ENCODE data around the gene ZFAND4. TPM values are rescaled to one million over a fixed set of nuclear protein-coding genes. Genes with fewer than 3 reads are reported as not detected.
"Not testable (repeated sequence)": the region's sequence is repeated elsewhere in the genome, so short reads cannot be mapped to it uniquely, and the experiment has no call there.

ZFAND4 gene
- polyA plus RNA-seq: 2.1 to 3.0 TPM (median 2.9 TPM) in 3 replicates
- polyA plus RNA-seq (2011; ENCODE audit: low read depth): 1.3 TPM
- polyA plus RNA-seq (2011; cell fraction: cytosol; rRNA removed): 1.3 and 1.7 TPM in 2 replicates
- polyA plus RNA-seq (2011; cell fraction: nucleus; rRNA removed): 2.5 and 3.2 TPM in 2 replicates
- polyA plus RNA-seq (2012; ENCODE audit: low replicate concordance): 1.8 and 2.8 TPM in 2 replicates
- 2.0 to 8.8 TPM (median 2.6 TPM) in 3 replicates for polyA minus RNA-seq
- polyA minus RNA-seq (2011; cell fraction: cytosol; rRNA and poly(A)+ RNA removed): 1.3 TPM
- 2.6 and 7.8 TPM in 2 replicates for polyA minus RNA-seq (2011; cell fraction: nucleus; rRNA and poly(A)+ RNA removed)

DNA sequence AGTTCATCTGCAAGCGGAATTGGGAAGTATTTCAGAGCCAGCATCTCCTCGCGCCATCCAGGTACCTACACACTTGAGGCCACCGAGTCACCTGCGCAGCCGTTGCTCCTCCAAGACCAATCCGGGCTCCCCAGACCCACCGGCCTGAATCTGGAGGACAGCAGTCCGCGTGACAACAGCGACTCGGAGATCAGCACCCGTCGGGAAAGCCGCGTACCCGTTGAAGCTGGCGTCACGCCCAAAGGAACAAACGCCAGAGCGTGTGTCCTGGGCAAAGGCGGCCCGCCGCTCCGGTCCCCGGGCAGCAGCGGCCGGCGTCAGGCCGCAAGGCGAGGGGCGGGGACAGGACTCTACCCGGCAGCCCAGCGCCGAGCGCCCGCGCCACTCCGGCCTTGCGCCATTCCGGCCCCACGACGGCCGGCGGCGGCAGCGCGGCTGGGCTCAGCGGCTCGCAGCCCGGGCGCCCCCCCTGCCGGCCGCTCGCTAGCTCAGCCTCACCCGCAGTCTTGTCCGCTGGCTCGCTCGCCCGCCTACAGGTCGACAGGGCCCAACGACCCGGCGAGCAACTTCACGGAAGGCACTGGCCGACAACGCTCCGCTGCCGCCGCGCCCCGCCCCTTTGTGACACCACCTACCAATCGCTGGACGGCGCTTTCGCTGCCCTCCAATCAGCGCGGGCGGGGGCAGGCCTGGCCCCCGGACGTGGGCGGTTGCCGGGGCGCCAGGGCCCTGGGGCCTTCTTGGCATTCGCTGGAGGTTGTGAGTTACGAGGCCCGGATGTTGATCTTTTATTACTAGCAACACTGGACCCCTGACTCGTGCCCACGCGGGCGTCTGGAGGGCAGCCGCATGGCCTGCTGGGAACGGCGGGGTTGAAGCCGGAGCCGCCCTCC lies at the start of gene ZFAND4:
Gene ZFAND4, minus strand, starts transcription at position 592 of the 893 bp plus-strand sequence. CDS start 9,047 bp downstream, outside the sequence.
- Histone ChIP-seq H3K9me1 (ENCODE audit: control insufficient read depth, extremely low read depth, insufficient read depth, low read length) (no peaks in the 10 kb centered on the region), H3K9ac (ENCODE audit: control insufficient read depth, extremely low read depth, insufficient read depth, low read length) (peak within 1 kb of the TSS; percentile 79), H3K27ac (ENCODE audit: control insufficient read depth, insufficient read depth, low read length) (peak within 1 kb of the TSS; percentile 31), H3K36me3 (ENCODE audit: control insufficient read depth in 2 of 2, extremely low read depth in 1 of 2, insufficient read depth in 2 of 2, low read length in 2 of 2) (no peaks in the 10 kb centered on the region), H3K4me2 (ENCODE audit: control insufficient read depth, extremely low read depth, insufficient read depth, low read depth, low read length) (peak within 1 kb of the TSS; percentile 93), H3K9me3 (ENCODE audit: control insufficient read depth, low read depth, low read length) (no peaks in the 10 kb centered on the region), H4K20me1 (ENCODE audit: control insufficient read depth, extremely low read depth, insufficient read depth, low read length) (no peaks in the 10 kb centered on the region), H3K79me2 (ENCODE audit: control insufficient read depth, insufficient read depth, low read length) (no peaks in the 10 kb centered on the region), H2AFZ (ENCODE audit: control insufficient read depth, low read length) (peak within 1 kb of the TSS; percentile 98), H3K4me1 (ENCODE audit: control insufficient read depth, extremely low read depth, insufficient read depth, low read length) (peaks cover 7% of the 10 kb centered on the region), H3K4me3 (ENCODE audit: control insufficient read depth in 2 of 3, extremely low read depth in 1 of 3, insufficient read depth in 2 of 3, low read depth in 1 of 3, low read length in 3 of 3) (peak within 1 kb of the TSS; percentile 73 to 90 (median 89)), H3K27me3 (ENCODE audit: control insufficient read depth, extremely low read depth, insufficient read depth, low read length) (no peaks in the 10 kb centered on the region)
- FAIRE-seq (no peak), DNase-seq (ENCODE audit: low read depth, low spot score) (peak; percentile 50)
- no peak for TF ChIP-seq EZH2 (IDR thresholded peaks at IDR 0.05; ENCODE audit: low read length)
- TF ChIP-seq, protein P1, sequence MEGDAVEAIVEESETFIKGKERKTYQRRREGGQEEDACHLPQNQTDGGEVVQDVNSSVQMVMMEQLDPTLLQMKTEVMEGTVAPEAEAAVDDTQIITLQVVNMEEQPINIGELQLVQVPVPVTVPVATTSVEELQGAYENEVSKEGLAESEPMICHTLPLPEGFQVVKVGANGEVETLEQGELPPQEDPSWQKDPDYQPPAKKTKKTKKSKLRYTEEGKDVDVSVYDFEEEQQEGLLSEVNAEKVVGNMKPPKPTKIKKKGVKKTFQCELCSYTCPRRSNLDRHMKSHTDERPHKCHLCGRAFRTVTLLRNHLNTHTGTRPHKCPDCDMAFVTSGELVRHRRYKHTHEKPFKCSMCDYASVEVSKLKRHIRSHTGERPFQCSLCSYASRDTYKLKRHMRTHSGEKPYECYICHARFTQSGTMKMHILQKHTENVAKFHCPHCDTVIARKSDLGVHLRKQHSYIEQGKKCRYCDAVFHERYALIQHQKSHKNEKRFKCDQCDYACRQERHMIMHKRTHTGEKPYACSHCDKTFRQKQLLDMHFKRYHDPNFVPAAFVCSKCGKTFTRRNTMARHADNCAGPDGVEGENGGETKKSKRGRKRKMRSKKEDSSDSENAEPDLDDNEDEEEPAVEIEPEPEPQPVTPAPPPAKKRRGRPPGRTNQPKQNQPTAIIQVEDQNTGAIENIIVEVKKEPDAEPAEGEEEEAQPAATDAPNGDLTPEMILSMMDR (optimal IDR thresholded peaks at IDR 0.05 in 1 of 3, IDR thresholded peaks at IDR 0.05 in 1 of 3, conservative IDR thresholded peaks at IDR 0.05 in 1 of 3; ENCODE audit: extremely low read depth in 1 of 3, insufficient read depth in 2 of 3, low read length in 3 of 3): peak in 2 of 3 experiments; percentile 57 to 64
- dilution Hi-C loops (cut with MboI; ENCODE audit: extremely low pct_ligation_motif_present, low sequenced_read_pairs): no loop called here

DNA sequence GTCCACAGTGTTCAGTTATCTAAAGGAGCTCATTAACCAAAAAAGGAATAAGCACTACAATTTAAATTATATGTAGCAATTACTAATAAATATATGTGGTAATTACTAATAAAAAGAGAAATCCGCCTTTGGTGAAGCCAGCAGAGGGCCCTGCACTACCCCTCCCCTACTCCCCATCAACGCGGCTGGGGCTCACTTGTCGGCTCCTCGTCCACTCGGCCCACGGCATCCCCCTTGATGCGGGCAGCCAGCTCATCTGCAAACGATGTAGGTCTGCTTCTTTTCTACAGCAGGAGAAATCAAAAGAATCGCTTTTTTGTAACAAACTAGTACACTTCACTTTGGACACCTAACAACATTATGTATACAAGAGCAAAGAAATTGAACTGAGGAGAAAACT lies 48.9 kb upstream of the ZFAND4 start:
- H3K9me1 ChIP-seq (ENCODE audit: control insufficient read depth, extremely low read depth, insufficient read depth, low read length); FAIRE-seq; H3K4me1 ChIP-seq (ENCODE audit: control insufficient read depth, extremely low read depth, insufficient read depth, low read length); H3K27me3 ChIP-seq (ENCODE audit: control insufficient read depth, extremely low read depth, insufficient read depth, low read length); H2AFZ ChIP-seq (ENCODE audit: control insufficient read depth, low read length); H3K27ac ChIP-seq (ENCODE audit: control insufficient read depth, insufficient read depth, low read length); H4K20me1 ChIP-seq (ENCODE audit: control insufficient read depth, extremely low read depth, insufficient read depth, low read length); H3K4me3 ChIP-seq (ENCODE audit: control insufficient read depth in 2 of 3, extremely low read depth in 1 of 3, insufficient read depth in 2 of 3, low read depth in 1 of 3, low read length in 3 of 3); H3K9me3 ChIP-seq (ENCODE audit: control insufficient read depth, low read depth, low read length); H3K9ac ChIP-seq (ENCODE audit: control insufficient read depth, extremely low read depth, insufficient read depth, low read length); H3K36me3 ChIP-seq (ENCODE audit: control insufficient read depth in 2 of 2, extremely low read depth in 1 of 2, insufficient read depth in 2 of 2, low read length in 2 of 2); DNase-seq (ENCODE audit: low read depth, low spot score); H3K79me2 ChIP-seq (ENCODE audit: control insufficient read depth, insufficient read depth, low read length); H3K4me2 ChIP-seq (ENCODE audit: control insufficient read depth, extremely low read depth, insufficient read depth, low read depth, low read length); dilution Hi-C loops (cut with MboI; ENCODE audit: extremely low pct_ligation_motif_present, low sequenced_read_pairs): not testable (repeated sequence)

DNA sequence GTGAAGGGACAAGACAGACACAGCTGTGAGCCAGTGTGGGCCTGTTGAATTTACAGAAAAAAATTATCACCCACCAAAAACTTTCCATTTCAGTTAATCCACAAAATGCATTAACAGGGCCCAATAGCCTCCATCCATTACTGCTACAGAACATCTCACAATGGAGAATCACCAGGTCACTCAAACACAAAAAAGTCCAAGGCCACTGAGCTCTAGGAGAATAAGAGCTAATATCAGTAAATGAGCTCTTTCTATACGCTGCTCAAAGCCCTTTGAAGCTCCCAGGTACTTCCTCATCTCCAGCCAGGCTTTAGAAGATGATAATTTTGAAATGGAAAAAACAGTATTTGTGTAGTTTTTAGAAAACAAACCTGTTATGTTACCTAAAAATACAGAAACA lies 45.1 kb upstream of the ZFAND4 start:
- H3K27ac ChIP-seq (ENCODE audit: control insufficient read depth, insufficient read depth, low read length); H2AFZ ChIP-seq (ENCODE audit: control insufficient read depth, low read length); H3K9me1 ChIP-seq (ENCODE audit: control insufficient read depth, extremely low read depth, insufficient read depth, low read length); H3K9me3 ChIP-seq (ENCODE audit: control insufficient read depth, low read depth, low read length); DNase-seq (ENCODE audit: low read depth, low spot score); H3K4me3 ChIP-seq (ENCODE audit: control insufficient read depth in 2 of 3, extremely low read depth in 1 of 3, insufficient read depth in 2 of 3, low read depth in 1 of 3, low read length in 3 of 3); H3K79me2 ChIP-seq (ENCODE audit: control insufficient read depth, insufficient read depth, low read length); H3K4me1 ChIP-seq (ENCODE audit: control insufficient read depth, extremely low read depth, insufficient read depth, low read length); H3K36me3 ChIP-seq (ENCODE audit: control insufficient read depth in 2 of 2, extremely low read depth in 1 of 2, insufficient read depth in 2 of 2, low read length in 2 of 2); FAIRE-seq; H3K4me2 ChIP-seq (ENCODE audit: control insufficient read depth, extremely low read depth, insufficient read depth, low read depth, low read length); dilution Hi-C loops (cut with MboI; ENCODE audit: extremely low pct_ligation_motif_present, low sequenced_read_pairs); H3K27me3 ChIP-seq (ENCODE audit: control insufficient read depth, extremely low read depth, insufficient read depth, low read length); H4K20me1 ChIP-seq (ENCODE audit: control insufficient read depth, extremely low read depth, insufficient read depth, low read length); H3K9ac ChIP-seq (ENCODE audit: control insufficient read depth, extremely low read depth, insufficient read depth, low read length): not testable (repeated sequence)

DNA sequence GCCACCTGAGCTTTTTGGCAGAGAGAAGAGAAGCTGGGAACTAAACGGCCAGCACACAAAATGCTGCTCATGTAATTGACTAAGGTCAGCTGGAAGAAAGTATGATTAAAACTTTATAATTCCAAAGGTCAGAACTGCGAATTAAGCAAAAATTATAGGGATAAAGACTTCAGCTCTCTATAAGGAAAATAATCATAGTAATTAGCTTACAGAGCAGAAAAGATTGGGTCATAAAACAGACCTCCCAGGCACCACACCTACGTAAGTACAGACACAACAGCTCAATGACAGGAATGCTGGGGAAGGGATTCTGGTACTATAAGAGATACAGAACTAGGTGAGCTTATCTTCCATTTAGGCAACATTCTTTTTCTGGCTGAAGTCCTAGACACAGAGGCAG lies 44.5 kb upstream of the ZFAND4 start:
- H3K9ac ChIP-seq (ENCODE audit: control insufficient read depth, extremely low read depth, insufficient read depth, low read length); H3K9me1 ChIP-seq (ENCODE audit: control insufficient read depth, extremely low read depth, insufficient read depth, low read length); H4K20me1 ChIP-seq (ENCODE audit: control insufficient read depth, extremely low read depth, insufficient read depth, low read length); H3K4me3 ChIP-seq (ENCODE audit: control insufficient read depth in 2 of 3, extremely low read depth in 1 of 3, insufficient read depth in 2 of 3, low read depth in 1 of 3, low read length in 3 of 3); H3K4me1 ChIP-seq (ENCODE audit: control insufficient read depth, extremely low read depth, insufficient read depth, low read length); FAIRE-seq; H3K4me2 ChIP-seq (ENCODE audit: control insufficient read depth, extremely low read depth, insufficient read depth, low read depth, low read length); H3K27ac ChIP-seq (ENCODE audit: control insufficient read depth, insufficient read depth, low read length); H2AFZ ChIP-seq (ENCODE audit: control insufficient read depth, low read length); H3K27me3 ChIP-seq (ENCODE audit: control insufficient read depth, extremely low read depth, insufficient read depth, low read length); H3K9me3 ChIP-seq (ENCODE audit: control insufficient read depth, low read depth, low read length); dilution Hi-C loops (cut with MboI; ENCODE audit: extremely low pct_ligation_motif_present, low sequenced_read_pairs); H3K79me2 ChIP-seq (ENCODE audit: control insufficient read depth, insufficient read depth, low read length); DNase-seq (ENCODE audit: low read depth, low spot score); H3K36me3 ChIP-seq (ENCODE audit: control insufficient read depth in 2 of 2, extremely low read depth in 1 of 2, insufficient read depth in 2 of 2, low read length in 2 of 2): not testable (repeated sequence)
